H1 (cell line): Measurements from ENCODE around the gene MIOX.

ENCODE experiments used
- ATF3 ChIP-seq: IDR thresholded peaks from 2 replicates; pipeline ENCODE4 v1.6.1; 2011; ENCODE audit warnings: low read depth, mild to moderate bottlenecking, low read length; ENCODE audit not compliant: insufficient read depth
- CBX8 ChIP-seq: fragments of 300-800, 300-1000 bp; sonication (generic); IDR thresholded peaks from 2 replicates; pipeline ENCODE4 v1.7.1; 2016; ENCODE audit warnings: low read depth, low read length, borderline replicate concordance
- CTCF ChIP-seq, 3 experiments: IDR thresholded peaks; 1 replicate in 2 of 3; 2 replicates in 1 of 3; pipeline versions ENCODE4 v1.5.1 to v1.6.1; 2011; ENCODE audit warnings: low read length in 3 of 3, mild to moderate bottlenecking in 3 of 3, inconsistent platforms in 2 of 3, low read depth in 1 of 3, moderate library complexity in 1 of 3; ENCODE audit not compliant: insufficient read depth in 1 of 3; ENCODE audit errors: control extremely low read depth in 1 of 3
- HDAC6 ChIP-seq: IDR thresholded peaks from one replicate; pipeline ENCODE4 v1.7.1; 2012; ENCODE audit warnings: low read depth, mild to moderate bottlenecking, inconsistent platforms, low read length, moderate library complexity
- NRF1 ChIP-seq: IDR thresholded peaks from 2 replicates; pipeline ENCODE4 v1.6.1; 2011; ENCODE audit warnings: mild to moderate bottlenecking, low read depth, low read length, improper control_type of control experiment
- POLR2AphosphoS5 ChIP-seq: IDR thresholded peaks from 2 replicates; pipeline ENCODE4 v1.6.1; 2011; ENCODE audit warnings: low read depth, low read length
- RFX5 ChIP-seq: IDR thresholded peaks from 2 replicates; pipeline ENCODE4 v1.6.1; 2011; ENCODE audit warnings: low read depth, low read length, improper control_type of control experiment, borderline replicate concordance
- RXRA ChIP-seq: IDR thresholded peaks from 2 replicates; pipeline ENCODE4 v1.6.1; 2011; ENCODE audit warnings: low read depth, mild to moderate bottlenecking, low read length, moderate library complexity; ENCODE audit not compliant: insufficient read depth
- SIX5 ChIP-seq: IDR thresholded peaks from 2 replicates; pipeline ENCODE4 v1.6.1; 2011; ENCODE audit warnings: mild to moderate bottlenecking, low read depth, low read length
- SUZ12 ChIP-seq: fragments of 200-600 bp; sonication (generic); IDR thresholded peaks from 2 replicates; pipeline ENCODE4 v1.6.1; 2012; ENCODE audit warnings: mild to moderate bottlenecking, inconsistent platforms, low read length, moderate library complexity, mixed read lengths
- TAF1 ChIP-seq: IDR thresholded peaks from 2 replicates; pipeline ENCODE4 v1.6.1; 2011; ENCODE audit warnings: mild to moderate bottlenecking, low read depth, low read length
- TF ChIP-seq, protein P1 (sequence below): IDR thresholded peaks from 2 replicates; pipeline ENCODE4 v1.6.1; 2012; ENCODE audit warnings: inconsistent platforms

DNA sequence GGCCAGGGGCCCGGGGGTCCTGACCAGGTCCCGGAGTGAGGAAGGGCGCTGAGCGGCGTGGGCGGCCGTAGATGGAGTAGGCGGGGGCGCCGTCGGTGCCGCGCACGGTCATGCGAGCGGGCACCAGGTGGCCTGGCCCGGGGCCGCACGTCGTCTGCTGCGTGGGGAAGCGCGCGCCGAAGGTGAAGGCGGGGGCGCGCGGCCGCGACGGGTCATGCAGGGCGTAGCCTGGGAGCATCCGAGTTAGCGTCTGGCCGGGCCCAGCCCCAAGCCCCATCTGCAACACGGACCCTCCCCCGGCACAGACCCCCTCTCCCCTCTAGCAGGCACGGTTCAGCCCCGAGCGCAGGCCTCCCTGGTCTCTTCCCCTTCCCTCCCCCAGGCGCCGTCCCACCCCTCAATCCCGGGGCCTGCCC, 44.9 kb downstream of the MIOX start:
- TF ChIP-seq RXRA (no peak), RFX5 (no peak), HDAC6 (no peak), TAF1 (no peak), POLR2AphosphoS5 (no peak), CTCF (IDR thresholded peaks at IDR 0.05; ENCODE audit: control extremely low read depth in 1 of 3, insufficient read depth in 1 of 3, low read depth in 1 of 3, low read length in 3 of 3) (no peak), SIX5 (no peak), ATF3 (no peak), NRF1 (no peak), CBX8 (no peak), SUZ12 (peak; percentile 65; the same call in 1 of the 2 replicates)
- TF ChIP-seq, protein P1, sequence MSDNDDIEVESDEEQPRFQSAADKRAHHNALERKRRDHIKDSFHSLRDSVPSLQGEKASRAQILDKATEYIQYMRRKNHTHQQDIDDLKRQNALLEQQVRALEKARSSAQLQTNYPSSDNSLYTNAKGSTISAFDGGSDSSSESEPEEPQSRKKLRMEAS, result no peak
